ENCODE data around the gene LIN52. TPM values are rescaled to one million over a fixed set of nuclear protein-coding genes. Genes with fewer than 3 reads are reported as not detected.

The LIN52 gene
- total and polyA plus RNA-seq, 2 of the 13 experiments (the other 11 are each of a cell fraction or from before 2014, with no cell fraction given): 11.4 to 23.3 TPM

DNA sequence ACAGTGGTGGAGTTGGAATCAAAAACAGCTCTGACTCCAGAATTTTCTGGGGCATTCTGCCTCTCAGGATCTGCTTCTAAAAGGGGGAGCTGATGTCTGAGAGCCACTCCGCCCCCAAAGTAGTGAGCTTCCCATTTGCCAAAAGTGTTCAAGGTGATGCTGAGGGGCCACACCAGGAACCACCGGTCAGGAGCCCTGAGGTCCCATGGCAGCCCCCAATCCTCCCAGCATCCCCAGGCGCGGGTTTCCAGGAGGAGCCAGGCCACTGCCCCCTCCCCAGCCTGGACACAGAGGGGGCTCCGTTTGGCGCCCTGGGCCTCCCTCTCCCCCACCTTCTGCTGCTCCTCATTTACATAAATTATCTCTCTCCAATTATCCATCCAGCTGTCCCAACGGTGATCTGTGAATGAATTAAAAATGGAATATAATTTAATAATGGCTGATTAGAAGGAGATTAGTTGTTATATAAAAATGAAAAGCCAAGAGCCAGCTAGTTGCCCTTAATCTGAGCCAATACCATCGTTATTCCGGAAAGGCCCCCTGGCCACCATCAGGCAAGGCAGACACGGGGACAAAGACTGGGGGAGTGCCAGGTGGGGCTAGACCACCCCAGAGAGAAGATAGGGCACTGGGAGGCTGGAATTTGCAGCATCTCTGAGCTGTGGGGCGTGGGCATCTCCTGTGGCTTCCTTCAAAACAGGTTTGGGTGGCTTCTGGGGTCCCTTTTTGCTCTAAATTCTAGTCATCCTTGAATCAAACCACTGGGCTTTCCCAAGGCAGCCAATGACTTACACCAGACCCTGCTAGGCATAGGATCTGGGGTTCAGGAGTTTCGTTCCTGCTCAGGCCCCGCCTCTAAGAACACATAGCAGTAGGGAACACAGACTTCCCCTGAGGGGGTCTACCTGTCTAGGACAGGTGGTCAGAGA lies 134.8 kb downstream of the LIN52 start:
- in situ Hi-C loops (cut with HindIII; ENCODE audit: extremely low pct_ligation_motif_present, low pct_unique_long_range_greater_than_20kb) (loop anchor here (5.0 kb wide), 1 partner anchor 38 kb away; no protein-coding TSS in a partner anchor), intact Hi-C loops (cut with micrococcal nuclease; ENCODE audit: unreplicated experiment) (no loop called here)
- Histone ChIP-seq H3K79me2 (ENCODE audit: insufficient read depth, low read length) (no peaks in the 10 kb centered on the region), H3K4me2 (ENCODE audit: low read depth, low read length) (no peak overlapping the region), H3K27ac (ENCODE audit: extremely low read length, insufficient read depth, low read length) (no peak overlapping the region), H4K20me1 (ENCODE audit: insufficient read depth, low read length) (no peaks in the 10 kb centered on the region), H2AFZ (ENCODE audit: low read length) (no peak overlapping the region), H3K9ac (ENCODE audit: insufficient read depth, low read depth, low read length) (no peak overlapping the region), H3K36me3 (replicated peaks in 1 of 2; ENCODE audit: control insufficient read depth in 1 of 2, insufficient read depth in 2 of 2, low read length in 2 of 2) (no peaks in the 10 kb centered on the region), H3K27me3 (ENCODE audit: control insufficient read depth in 1 of 2, insufficient read depth in 2 of 2, low read length in 2 of 2) (peaks cover 10 to 52% of the 10 kb centered on the region in 2 experiments), H3K4me1 (ENCODE audit: insufficient read depth, low read length) (peaks cover 12% of the 10 kb centered on the region; the same call in 1 of the 2 replicates), H3K4me3 (replicated peaks in 1 of 3; ENCODE audit: insufficient read depth in 1 of 3, low read depth in 2 of 3, low read length in 3 of 3) (no peak overlapping the region), H3K9me3 (ENCODE audit: low read length) (no peaks in the 10 kb centered on the region)
- ChIA-PET CTCF (ENCODE audit: low intra/inter-chr PET ratio, low total read pairs) (interaction anchor here (0.5 kb wide), 1 partner anchor 220 kb away, joined by 3 read pairs; no protein-coding TSS in a partner anchor), POLR2A (no interaction called here)
- BruUV-seq (replicated peaks): no TSS peak
- 34% methylated on average over 8 of the region's 13 CpGs for WGBS (ENCODE audit: low lambda C conversion rate)
- ATAC-seq (no peak), FAIRE-seq (no peak), DNase-seq (ENCODE audit: low spot score) (no peak)
- TF ChIP-seq ZNF44 (CRISPR knock-in tag; IDR thresholded peaks at IDR 0.05) (no peak), ZNF672 (CRISPR knock-in tag; IDR thresholded peaks at IDR 0.05) (no peak), ZNF644 (CRISPR knock-in tag; IDR thresholded peaks at IDR 0.05; ENCODE audit: low read depth) (no peak), ATF7 (IDR thresholded peaks at IDR 0.05) (no peak), ATF7 (CRISPR knock-in tag; IDR thresholded peaks at IDR 0.05) (no peak), MTA1 (CRISPR knock-in tag; IDR thresholded peaks at IDR 0.05; ENCODE audit: borderline replicate concordance) (no peak), HNRNPH1 (optimal IDR thresholded peaks at IDR 0.05; ENCODE audit: low read depth, low read length) (no peak), MXD4 (CRISPR knock-in tag; IDR thresholded peaks at IDR 0.05) (no peak), ZNF354B (CRISPR knock-in tag; IDR thresholded peaks at IDR 0.05) (no peak)
- TF ChIP-seq, protein P1, sequence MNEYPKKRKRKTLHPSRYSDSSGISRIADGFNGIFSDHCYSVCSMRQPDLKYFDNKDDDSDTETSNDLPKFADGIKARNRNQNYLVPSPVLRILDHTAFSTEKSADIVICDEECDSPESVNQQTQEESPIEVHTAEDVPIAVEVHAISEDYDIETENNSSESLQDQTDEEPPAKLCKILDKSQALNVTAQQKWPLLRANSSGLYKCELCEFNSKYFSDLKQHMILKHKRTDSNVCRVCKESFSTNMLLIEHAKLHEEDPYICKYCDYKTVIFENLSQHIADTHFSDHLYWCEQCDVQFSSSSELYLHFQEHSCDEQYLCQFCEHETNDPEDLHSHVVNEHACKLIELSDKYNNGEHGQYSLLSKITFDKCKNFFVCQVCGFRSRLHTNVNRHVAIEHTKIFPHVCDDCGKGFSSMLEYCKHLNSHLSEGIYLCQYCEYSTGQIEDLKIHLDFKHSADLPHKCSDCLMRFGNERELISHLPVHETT (CRISPR knock-in tag; conservative IDR thresholded peaks at IDR 0.05): no peak
- TF ChIP-seq, protein P2, sequence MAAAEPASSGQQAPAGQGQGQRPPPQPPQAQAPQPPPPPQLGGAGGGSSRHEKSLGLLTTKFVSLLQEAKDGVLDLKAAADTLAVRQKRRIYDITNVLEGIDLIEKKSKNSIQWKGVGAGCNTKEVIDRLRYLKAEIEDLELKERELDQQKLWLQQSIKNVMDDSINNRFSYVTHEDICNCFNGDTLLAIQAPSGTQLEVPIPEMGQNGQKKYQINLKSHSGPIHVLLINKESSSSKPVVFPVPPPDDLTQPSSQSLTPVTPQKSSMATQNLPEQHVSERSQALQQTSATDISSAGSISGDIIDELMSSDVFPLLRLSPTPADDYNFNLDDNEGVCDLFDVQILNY (CRISPR knock-in tag; conservative IDR thresholded peaks at IDR 0.05): no peak
- TF ChIP-seq, protein P3, sequence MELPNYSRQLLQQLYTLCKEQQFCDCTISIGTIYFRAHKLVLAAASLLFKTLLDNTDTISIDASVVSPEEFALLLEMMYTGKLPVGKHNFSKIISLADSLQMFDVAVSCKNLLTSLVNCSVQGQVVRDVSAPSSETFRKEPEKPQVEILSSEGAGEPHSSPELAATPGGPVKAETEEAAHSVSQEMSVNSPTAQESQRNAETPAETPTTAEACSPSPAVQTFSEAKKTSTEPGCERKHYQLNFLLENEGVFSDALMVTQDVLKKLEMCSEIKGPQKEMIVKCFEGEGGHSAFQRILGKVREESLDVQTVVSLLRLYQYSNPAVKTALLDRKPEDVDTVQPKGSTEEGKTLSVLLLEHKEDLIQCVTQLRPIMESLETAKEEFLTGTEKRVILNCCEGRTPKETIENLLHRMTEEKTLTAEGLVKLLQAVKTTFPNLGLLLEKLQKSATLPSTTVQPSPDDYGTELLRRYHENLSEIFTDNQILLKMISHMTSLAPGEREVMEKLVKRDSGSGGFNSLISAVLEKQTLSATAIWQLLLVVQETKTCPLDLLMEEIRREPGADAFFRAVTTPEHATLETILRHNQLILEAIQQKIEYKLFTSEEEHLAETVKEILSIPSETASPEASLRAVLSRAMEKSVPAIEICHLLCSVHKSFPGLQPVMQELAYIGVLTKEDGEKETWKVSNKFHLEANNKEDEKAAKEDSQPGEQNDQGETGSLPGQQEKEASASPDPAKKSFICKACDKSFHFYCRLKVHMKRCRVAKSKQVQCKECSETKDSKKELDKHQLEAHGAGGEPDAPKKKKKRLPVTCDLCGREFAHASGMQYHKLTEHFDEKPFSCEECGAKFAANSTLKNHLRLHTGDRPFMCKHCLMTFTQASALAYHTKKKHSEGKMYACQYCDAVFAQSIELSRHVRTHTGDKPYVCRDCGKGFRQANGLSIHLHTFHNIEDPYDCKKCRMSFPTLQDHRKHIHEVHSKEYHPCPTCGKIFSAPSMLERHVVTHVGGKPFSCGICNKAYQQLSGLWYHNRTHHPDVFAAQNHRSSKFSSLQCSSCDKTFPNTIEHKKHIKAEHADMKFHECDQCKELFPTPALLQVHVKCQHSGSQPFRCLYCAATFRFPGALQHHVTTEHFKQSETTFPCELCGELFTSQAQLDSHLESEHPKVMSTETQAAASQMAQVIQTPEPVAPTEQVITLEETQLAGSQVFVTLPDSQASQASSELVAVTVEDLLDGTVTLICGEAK (IDR thresholded peaks at IDR 0.05): no peak
- TF ChIP-seq, protein P3 (CRISPR knock-in tag; IDR thresholded peaks at IDR 0.05): no peak

Data from HepG2 (cell line).